Coronary artery (tissue), 2 donors: ENCODE data around the gene EXOC3L4.
"Not testable (repeated sequence)": the region's sequence is repeated elsewhere in the genome, so short reads cannot be mapped to it uniquely, and the experiment has no call there.

Experiments used
- DNase-seq: peaks from one replicate; pipeline ENCODE4 v3.0.0-alpha.2; 2017; ENCODE audit warnings: low spot score
- H3K27ac ChIP-seq, 2 donors: fragments of 200-600 bp; sonication (generic); one replicate each; pipeline ENCODE4 v1.5.1; 2016 to 2019
- H3K4me3 ChIP-seq: fragments of 200-600 bp; sonication (generic); 2 replicates; pipeline ENCODE4 v1.5.1; 2016; ENCODE audit warnings: mild to moderate bottlenecking, moderate library complexity
- TF ChIP-seq, protein P1 (sequence below): fragments of 200-600 bp; sonication (generic); IDR thresholded peaks from one replicate; pipeline ENCODE4 v1.5.1; 2019; ENCODE audit warnings: antibody characterized with exemption

The EXOC3L4 gene

DNA sequence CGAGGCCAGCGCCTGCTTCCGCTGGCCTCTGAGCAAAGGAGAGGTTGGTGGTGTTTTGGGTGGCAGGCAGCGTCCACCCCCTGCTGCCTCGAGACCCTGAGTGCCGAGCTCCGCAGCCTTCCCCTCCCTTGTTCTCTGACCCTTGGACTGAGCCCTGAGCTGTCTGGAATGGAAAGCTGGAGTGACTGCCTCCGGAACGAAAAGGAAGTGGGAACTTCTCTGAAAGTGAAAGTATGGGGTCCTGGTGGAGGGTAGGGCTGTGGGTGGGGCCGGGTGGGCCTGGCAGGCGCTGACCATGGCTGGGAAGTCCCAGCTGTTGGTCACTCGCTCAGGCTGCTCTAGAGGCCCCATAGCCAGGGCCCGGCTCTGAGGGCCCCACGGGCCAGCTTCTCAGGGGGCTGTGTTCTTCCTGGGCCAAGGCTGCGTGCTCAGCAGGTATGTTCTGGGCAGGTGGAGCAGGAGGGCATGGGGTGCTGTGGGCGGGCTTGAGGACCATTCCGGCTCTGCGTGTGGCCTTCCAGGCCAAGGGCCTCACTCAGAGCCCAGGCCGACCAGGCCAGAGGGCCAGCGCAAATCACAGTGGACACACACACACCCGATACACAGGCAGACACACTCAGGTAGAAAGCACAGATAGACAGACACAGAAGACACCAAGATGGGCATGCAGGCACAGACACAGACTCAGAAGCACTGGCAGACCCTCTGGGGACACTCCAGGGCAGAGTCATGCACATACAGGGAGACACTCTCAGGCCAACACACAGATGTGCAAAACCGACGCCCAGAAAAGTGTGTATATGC, at the start of gene EXOC3L4:
EXOC3L4 (plus strand) TSS at position 320 of the 804 bp plus-strand sequence. CDS start 5,495 bp downstream, outside the sequence.
- Histone ChIP-seq H3K27ac (peak within 1 kb of the TSS in 1 of 2 donors; percentile 72), H3K4me3 (peak within 1 kb of the TSS; percentile 48)
- TF ChIP-seq, protein P1, sequence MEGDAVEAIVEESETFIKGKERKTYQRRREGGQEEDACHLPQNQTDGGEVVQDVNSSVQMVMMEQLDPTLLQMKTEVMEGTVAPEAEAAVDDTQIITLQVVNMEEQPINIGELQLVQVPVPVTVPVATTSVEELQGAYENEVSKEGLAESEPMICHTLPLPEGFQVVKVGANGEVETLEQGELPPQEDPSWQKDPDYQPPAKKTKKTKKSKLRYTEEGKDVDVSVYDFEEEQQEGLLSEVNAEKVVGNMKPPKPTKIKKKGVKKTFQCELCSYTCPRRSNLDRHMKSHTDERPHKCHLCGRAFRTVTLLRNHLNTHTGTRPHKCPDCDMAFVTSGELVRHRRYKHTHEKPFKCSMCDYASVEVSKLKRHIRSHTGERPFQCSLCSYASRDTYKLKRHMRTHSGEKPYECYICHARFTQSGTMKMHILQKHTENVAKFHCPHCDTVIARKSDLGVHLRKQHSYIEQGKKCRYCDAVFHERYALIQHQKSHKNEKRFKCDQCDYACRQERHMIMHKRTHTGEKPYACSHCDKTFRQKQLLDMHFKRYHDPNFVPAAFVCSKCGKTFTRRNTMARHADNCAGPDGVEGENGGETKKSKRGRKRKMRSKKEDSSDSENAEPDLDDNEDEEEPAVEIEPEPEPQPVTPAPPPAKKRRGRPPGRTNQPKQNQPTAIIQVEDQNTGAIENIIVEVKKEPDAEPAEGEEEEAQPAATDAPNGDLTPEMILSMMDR, result no peak
- no peak for DNase-seq

DNA sequence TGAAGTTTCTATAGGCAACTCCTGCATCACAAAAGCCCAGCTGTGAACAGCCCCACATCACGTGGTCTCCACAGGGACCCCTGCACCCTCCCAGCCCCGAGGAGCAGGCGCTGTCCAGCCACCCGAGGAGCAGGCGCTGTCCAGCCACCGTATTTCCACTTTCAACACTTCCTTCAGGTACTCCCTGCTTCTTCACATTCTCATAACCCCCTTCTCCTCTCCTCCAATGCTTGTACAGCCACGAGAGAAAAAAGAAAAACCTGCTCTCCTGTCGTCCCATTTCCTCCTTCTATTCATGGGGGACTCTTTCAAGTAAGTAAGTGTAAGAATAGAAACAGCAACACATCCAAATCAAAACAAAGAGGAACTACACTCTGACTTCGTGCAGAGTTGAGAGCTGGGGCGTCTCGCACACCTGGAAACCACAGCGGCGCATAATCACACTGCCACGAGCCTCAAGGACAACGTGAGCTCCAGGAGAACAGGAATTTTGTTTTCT, 49.1 kb upstream of the EXOC3L4 start:
- no peak for DNase-seq
- Histone ChIP-seq H3K27ac (no peak overlapping the region), H3K4me3 (no peak overlapping the region)
- TF ChIP-seq, protein P1, result no peak

- not testable (repeated sequence) for H3K27ac ChIP-seq, DNase-seq, H3K4me3 ChIP-seq
These were observed 47.1 kb upstream of the EXOC3L4 start for GRCh38 chr14:103047453-103047852.

GRCh38 chr14:103050935-103051334, 43.6 kb upstream of the EXOC3L4 start:
- TF ChIP-seq, protein P1, result no peak
- DNase-seq, result no peak
- H3K27ac ChIP-seq, result no peak overlapping the region
- H3K4me3 ChIP-seq, result no peak overlapping the region

- no peak for DNase-seq
- TF ChIP-seq, protein P1, result no peak
- H3K27ac ChIP-seq, result no peak overlapping the region
- H3K4me3 ChIP-seq, result no peak overlapping the region
These were observed 42.1 kb upstream of the EXOC3L4 start for GRCh38 chr14:103052407-103052806.

- TF ChIP-seq, protein P1, result no peak
- peak overlapping the region; percentile 32 to 40 for H3K27ac ChIP-seq
- DNase-seq, result no peak
These were observed 38.8 kb upstream of the EXOC3L4 start for GRCh38 chr14:103055695-103056094.

DNA sequence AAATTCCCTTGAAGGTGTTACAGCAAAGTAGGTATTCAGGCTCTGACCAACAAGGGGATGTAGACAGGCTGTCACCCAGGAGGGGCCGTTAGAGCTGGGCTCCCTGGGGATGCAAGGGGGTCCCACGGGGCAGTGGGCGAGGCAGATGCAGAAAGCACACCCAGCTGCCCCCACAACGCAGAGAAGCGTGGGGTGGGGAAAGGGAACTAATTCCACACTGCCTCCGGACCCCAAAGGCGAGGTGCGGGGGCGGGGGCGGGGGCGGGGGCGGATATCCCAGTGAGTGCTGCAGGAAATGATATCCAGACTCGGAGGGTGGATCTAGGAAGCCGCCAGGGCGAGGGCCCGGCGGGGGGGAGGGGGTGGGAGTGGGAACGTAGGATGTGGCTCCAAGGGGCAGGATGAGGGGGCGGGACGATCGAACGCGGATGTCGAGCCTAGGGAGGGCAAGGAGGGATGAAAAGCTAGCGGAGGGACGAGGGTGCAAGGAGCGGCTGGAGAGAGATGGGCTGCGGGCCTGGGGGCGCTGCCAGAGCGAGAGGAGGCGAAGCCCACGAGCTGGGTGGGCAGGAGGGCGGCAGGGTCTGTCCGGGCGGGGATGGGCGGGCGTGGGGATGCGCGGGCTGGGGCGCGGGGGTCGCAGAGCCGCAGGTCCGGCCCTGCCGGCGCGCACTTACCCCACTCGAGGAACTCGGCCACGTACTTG, 38.0 kb upstream of the EXOC3L4 start:
- peak; percentile 88 for DNase-seq
- H3K27ac ChIP-seq, result peak overlapping the region; percentile 88 to 95
- H3K4me3 ChIP-seq, result peak overlapping the region; percentile 82
- TF ChIP-seq, protein P1, result no peak

More at GRCh38 chr14:103055695-103056094, 38.8 kb upstream of the EXOC3L4 start:
- peak overlapping the region; percentile 82 for H3K4me3 ChIP-seq
